K562 (cell line): ENCODE data around the gene MYL4. TPM values are rescaled to one million over a fixed set of nuclear protein-coding genes. Genes with fewer than 3 reads are reported as not detected.
A peak's percentile ranks its signal among the peaks of the same experiment; 100 is the strongest.

Source experiments
- DPF2 ChIP-seq: fragments of 450-650 bp; IDR thresholded peaks from 2 replicates; pipeline ENCODE4 v1.6.1; 2016
- GATAD2B ChIP-seq: fragments of 450-650 bp; IDR thresholded peaks from 2 replicates; pipeline ENCODE4 v1.6.1; 2017; ENCODE audit warnings: mild to moderate bottlenecking, borderline replicate concordance
- L3MBTL2 ChIP-seq: fragments of 450-650 bp; IDR thresholded peaks from 2 replicates; pipeline ENCODE4 v1.6.1; 2016; ENCODE audit warnings: mild to moderate bottlenecking, moderate library complexity
- MTA1 ChIP-seq: fragments of 450-650 bp; IDR thresholded peaks from 2 replicates; pipeline ENCODE4 v1.6.1; 2017; ENCODE audit warnings: borderline replicate concordance
- MYNN ChIP-seq, 2 experiments: sonication (generic); formaldehyde crosslinking in 1 of 2; IDR thresholded peaks; 2 replicates each; pipeline versions ENCODE4 v1.5.0 to v1.6.1; 2016 to 2020; ENCODE audit warnings: antibody characterized with exemption in 1 of 2, missing genetic modification reagents in 1 of 2
- NR2C1 ChIP-seq, 2 experiments: fragments of 450-650 bp; IDR thresholded peaks; 2 replicates each; pipeline ENCODE4 v1.6.1; 2017; ENCODE audit warnings: mild to moderate bottlenecking in 2 of 2, antibody characterized with exemption in 1 of 2, inconsistent platforms in 1 of 2, missing compliant biosample characterization in 1 of 2, missing genetic modification characterization in 1 of 2
- SMC3 ChIP-seq: conservative IDR thresholded peaks from 2 replicates; pipeline ENCODE4 v1.6.1; 2011; ENCODE audit warnings: low read depth, low read length, improper control_type of control experiment; ENCODE audit not compliant: insufficient read depth
- polyA plus RNA-seq, 8 experiments: library from polyadenylated mRNA; depleted of rRNA in 4 of 8; stranded (reverse) in 5 of 8; unstranded in 3 of 8; fragments of >200 nt; fragmentation: Nextera tagmentation in 2 of 8; fragmentation: Illumina TruSeq in 1 of 8; extraction: Ambion mirVana in 2 of 8; extraction: Trizol in 1 of 8; gene quantifications; 2 replicates each; pipeline versions ENCODE4 v1.2.1 to v1.2.3, GENCODE V29; 2011 to 2014; ENCODE audit warnings: inconsistent platforms in 1 of 8, missing spikeins in 1 of 8
- total RNA-seq, 7 experiments: library from RNA; depleted of rRNA in 6 of 7; stranded (reverse); fragments of >200 nt in 6 of 7; fragmentation: Illumina TruSeq in 2 of 7; extraction: Trizol in 2 of 7; gene quantifications; 2 replicates each; pipeline versions ENCODE4 v1.2.1 to v1.2.3, GENCODE V29; 2011 to 2021; ENCODE audit warnings: low replicate concordance in 1 of 7
- TF ChIP-seq, protein P1 (sequence below): sonication (generic); formaldehyde crosslinking; IDR thresholded peaks from 2 replicates; pipeline ENCODE4 v1.8.0; 2022; ENCODE audit warnings: mild to moderate bottlenecking, missing genetic modification reagents
- TF ChIP-seq, protein P2 (sequence below): IDR thresholded peaks from 2 replicates; pipeline ENCODE4 v1.6.1; 2016; ENCODE audit warnings: missing genetic modification characterization, missing compliant biosample characterization
- TF ChIP-seq, protein P3 (sequence below): fragments of 250-450 bp; sonication (Bioruptor Pico); IDR thresholded peaks from 2 replicates; pipeline ENCODE4 v1.4.0; 2020
- TF ChIP-seq, protein P4 (sequence below): fragments of 450-650 bp; formaldehyde crosslinking; IDR thresholded peaks from 2 replicates; pipeline ENCODE4 v1.4.0; 2020; ENCODE audit warnings: mild to moderate bottlenecking, mixed read lengths
- TF ChIP-seq, protein P5 (sequence below): fragments of 450-650 bp; IDR thresholded peaks from 2 replicates; pipeline ENCODE4 v1.6.1; 2014; ENCODE audit warnings: low read depth, mild to moderate bottlenecking, moderate library complexity, borderline replicate concordance

Gene MYL4
- total and polyA plus RNA-seq, 9 of the 15 experiments (the other 6 are each of a cell fraction or from before 2014, with no cell fraction given), result 117 to 423 (median 221) TPM

DNA sequence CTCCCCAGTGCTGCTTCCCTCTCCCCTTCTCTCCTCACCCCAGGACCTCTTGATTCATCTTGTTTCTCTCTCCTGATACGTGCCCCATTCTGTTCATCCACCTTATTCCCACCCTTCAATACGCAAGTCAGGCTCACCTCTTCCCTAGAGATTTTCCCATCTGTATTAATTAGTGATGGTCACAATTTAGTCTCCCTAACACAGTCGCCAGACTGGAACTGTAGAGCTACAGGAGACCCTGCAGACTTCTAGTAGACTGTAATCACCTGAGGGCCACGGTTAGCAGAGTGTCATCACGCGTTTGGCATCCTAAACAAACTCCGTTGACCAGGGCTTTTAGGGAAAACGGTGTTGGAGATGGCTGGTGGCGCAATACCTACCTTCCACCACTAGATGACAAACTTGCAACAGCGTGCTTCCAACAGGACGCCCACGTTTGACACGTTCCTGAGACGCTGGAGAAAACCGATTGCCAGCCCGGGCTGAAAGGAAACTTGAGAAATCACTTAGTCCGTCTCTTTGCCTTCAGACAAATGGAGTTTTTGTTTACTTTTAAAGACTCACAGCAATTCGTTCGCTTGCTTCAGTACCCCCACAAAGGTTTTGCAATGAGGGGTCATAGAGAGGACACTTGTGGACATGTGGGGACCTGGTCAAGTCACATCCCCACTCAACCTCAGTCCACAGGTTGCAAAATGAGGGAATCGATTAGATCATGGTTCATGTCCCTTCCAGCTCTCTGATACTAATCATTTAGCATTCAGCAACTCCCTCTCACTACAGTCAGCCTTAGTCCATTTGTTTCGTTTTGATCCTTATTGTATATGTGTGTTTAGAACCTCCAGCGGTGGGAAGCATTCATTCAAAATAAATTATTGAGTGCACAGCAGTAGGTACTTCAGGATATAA lies 20.6 kb downstream of the MYL4 start (continued):
- TF ChIP-seq, protein P1, sequence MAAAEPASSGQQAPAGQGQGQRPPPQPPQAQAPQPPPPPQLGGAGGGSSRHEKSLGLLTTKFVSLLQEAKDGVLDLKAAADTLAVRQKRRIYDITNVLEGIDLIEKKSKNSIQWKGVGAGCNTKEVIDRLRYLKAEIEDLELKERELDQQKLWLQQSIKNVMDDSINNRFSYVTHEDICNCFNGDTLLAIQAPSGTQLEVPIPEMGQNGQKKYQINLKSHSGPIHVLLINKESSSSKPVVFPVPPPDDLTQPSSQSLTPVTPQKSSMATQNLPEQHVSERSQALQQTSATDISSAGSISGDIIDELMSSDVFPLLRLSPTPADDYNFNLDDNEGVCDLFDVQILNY (CRISPR knock-in tag), result no peak
- peak; percentile 44; the same call in 1 of the 2 replicates for TF ChIP-seq DPF2
- peak; percentile 99 for TF ChIP-seq SMC3
- no peak for TF ChIP-seq NR2C1 (IDR thresholded peaks at IDR 0.05)
- TF ChIP-seq NR2C1 (tag; IDR thresholded peaks at IDR 0.05), result no peak
- TF ChIP-seq, protein P2, sequence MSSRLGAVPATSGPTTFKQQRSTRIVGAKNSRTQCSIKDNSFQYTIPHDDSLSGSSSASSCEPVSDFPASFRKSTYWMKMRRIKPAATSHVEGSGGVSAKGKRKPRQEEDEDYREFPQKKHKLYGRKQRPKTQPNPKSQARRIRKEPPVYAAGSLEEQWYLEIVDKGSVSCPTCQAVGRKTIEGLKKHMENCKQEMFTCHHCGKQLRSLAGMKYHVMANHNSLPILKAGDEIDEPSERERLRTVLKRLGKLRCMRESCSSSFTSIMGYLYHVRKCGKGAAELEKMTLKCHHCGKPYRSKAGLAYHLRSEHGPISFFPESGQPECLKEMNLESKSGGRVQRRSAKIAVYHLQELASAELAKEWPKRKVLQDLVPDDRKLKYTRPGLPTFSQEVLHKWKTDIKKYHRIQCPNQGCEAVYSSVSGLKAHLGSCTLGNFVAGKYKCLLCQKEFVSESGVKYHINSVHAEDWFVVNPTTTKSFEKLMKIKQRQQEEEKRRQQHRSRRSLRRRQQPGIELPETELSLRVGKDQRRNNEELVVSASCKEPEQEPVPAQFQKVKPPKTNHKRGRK, result 0 out of 2 replicates have a peak, but pooled peaks have one; percentile 25
- peak; percentile 69 for TF ChIP-seq GATAD2B
- peak; percentile 24; the same call in 1 of the 2 replicates for TF ChIP-seq MTA1
- TF ChIP-seq MYNN (IDR thresholded peaks at IDR 0.05), result peak; percentile 79
- no peak for TF ChIP-seq MYNN (CRISPR knock-in tag; IDR thresholded peaks at IDR 0.05)
- TF ChIP-seq, protein P3, sequence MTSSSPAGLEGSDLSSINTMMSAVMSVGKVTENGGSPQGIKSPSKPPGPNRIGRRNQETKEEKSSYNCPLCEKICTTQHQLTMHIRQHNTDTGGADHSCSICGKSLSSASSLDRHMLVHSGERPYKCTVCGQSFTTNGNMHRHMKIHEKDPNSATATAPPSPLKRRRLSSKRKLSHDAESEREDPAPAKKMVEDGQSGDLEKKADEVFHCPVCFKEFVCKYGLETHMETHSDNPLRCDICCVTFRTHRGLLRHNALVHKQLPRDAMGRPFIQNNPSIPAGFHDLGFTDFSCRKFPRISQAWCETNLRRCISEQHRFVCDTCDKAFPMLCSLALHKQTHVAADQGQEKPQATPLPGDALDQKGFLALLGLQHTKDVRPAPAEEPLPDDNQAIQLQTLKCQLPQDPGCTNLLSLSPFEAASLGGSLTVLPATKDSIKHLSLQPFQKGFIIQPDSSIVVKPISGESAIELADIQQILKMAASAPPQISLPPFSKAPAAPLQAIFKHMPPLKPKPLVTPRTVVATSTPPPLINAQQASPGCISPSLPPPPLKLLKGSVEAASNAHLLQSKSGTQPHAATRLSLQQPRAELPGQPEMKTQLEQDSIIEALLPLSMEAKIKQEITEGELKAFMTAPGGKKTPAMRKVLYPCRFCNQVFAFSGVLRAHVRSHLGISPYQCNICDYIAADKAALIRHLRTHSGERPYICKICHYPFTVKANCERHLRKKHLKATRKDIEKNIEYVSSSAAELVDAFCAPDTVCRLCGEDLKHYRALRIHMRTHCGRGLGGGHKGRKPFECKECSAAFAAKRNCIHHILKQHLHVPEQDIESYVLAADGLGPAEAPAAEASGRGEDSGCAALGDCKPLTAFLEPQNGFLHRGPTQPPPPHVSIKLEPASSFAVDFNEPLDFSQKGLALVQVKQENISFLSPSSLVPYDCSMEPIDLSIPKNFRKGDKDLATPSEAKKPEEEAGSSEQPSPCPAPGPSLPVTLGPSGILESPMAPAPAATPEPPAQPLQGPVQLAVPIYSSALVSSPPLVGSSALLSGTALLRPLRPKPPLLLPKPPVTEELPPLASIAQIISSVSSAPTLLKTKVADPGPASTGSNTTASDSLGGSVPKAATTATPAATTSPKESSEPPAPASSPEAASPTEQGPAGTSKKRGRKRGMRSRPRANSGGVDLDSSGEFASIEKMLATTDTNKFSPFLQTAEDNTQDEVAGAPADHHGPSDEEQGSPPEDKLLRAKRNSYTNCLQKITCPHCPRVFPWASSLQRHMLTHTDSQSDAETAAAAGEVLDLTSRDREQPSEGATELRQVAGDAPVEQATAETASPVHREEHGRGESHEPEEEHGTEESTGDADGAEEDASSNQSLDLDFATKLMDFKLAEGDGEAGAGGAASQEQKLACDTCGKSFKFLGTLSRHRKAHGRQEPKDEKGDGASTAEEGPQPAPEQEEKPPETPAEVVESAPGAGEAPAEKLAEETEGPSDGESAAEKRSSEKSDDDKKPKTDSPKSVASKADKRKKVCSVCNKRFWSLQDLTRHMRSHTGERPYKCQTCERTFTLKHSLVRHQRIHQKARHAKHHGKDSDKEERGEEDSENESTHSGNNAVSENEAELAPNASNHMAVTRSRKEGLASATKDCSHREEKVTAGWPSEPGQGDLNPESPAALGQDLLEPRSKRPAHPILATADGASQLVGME (CRISPR knock-in tag), result no peak
- TF ChIP-seq L3MBTL2, result peak; percentile 80
- TF ChIP-seq, protein P4, sequence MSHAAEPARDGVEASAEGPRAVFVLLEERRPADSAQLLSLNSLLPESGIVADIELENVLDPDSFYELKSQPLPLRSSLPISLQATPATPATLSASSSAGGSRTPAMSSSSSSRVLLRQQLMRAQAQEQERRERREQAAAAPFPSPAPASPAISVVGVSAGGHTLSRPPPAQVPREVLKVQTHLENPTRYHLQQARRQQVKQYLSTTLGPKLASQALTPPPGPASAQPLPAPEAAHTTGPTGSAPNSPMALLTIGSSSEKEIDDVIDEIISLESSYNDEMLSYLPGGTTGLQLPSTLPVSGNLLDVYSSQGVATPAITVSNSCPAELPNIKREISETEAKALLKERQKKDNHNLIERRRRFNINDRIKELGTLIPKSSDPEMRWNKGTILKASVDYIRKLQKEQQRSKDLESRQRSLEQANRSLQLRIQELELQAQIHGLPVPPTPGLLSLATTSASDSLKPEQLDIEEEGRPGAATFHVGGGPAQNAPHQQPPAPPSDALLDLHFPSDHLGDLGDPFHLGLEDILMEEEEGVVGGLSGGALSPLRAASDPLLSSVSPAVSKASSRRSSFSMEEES, result no peak
- TF ChIP-seq, protein P5, sequence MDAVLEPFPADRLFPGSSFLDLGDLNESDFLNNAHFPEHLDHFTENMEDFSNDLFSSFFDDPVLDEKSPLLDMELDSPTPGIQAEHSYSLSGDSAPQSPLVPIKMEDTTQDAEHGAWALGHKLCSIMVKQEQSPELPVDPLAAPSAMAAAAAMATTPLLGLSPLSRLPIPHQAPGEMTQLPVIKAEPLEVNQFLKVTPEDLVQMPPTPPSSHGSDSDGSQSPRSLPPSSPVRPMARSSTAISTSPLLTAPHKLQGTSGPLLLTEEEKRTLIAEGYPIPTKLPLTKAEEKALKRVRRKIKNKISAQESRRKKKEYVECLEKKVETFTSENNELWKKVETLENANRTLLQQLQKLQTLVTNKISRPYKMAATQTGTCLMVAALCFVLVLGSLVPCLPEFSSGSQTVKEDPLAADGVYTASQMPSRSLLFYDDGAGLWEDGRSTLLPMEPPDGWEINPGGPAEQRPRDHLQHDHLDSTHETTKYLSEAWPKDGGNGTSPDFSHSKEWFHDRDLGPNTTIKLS, result 0 out of 2 replicates have a peak, but pooled peaks have one; percentile 51
